H9 (cell line): ENCODE results near the gene PAQR9. TPM values are rescaled to one million over a fixed set of nuclear protein-coding genes. Genes with fewer than 3 reads are reported as not detected.

ENCODE experiments used
- DNase-seq: peaks from one replicate; pipeline ENCODE4 v3.0.0-alpha.2; 2017
- H2AFZ ChIP-seq: one replicate; pipeline ENCODE4 v1.6.1; 2013; ENCODE audit warnings: mild to moderate bottlenecking, low read length, control low read depth, moderate library complexity
- H2AK5ac ChIP-seq: 2 replicates; pipeline ENCODE4 v1.6.1; 2013; ENCODE audit warnings: low read length, control low read depth, mixed read lengths; ENCODE audit not compliant: insufficient read length
- H2BK120ac ChIP-seq: one replicate; pipeline ENCODE4 v1.6.1; 2013; ENCODE audit warnings: low read depth, mild to moderate bottlenecking, low read length, control low read depth, inconsistent platforms; ENCODE audit not compliant: poor library complexity, severe bottlenecking
- H2BK12ac ChIP-seq: 2 replicates; pipeline ENCODE4 v1.6.1; 2013; ENCODE audit warnings: low read length, control low read depth, mixed read lengths, low read depth; ENCODE audit not compliant: insufficient read length
- H2BK15ac ChIP-seq: 2 replicates; pipeline ENCODE4 v1.6.1; 2013; ENCODE audit warnings: low read depth, low read length, control low read depth
- H2BK20ac ChIP-seq: one replicate; pipeline ENCODE4 v1.6.1; 2013; ENCODE audit warnings: low read depth, mild to moderate bottlenecking, low read length, control low read depth, inconsistent platforms; ENCODE audit not compliant: poor library complexity, severe bottlenecking
- H2BK5ac ChIP-seq: 2 replicates; pipeline ENCODE4 v1.6.1; 2013; ENCODE audit warnings: low read length, control low read depth, mixed read lengths; ENCODE audit not compliant: insufficient read length
- H3K14ac ChIP-seq: 2 replicates; pipeline ENCODE4 v1.6.1; 2013; ENCODE audit warnings: low read length, control low read depth; ENCODE audit not compliant: insufficient read depth
- H3K18ac ChIP-seq: 2 replicates; pipeline ENCODE4 v1.6.1; 2013; ENCODE audit warnings: low read depth, mild to moderate bottlenecking, mixed read lengths, low read length, control low read depth; ENCODE audit not compliant: insufficient read length
- H3K23ac ChIP-seq: 2 replicates; pipeline ENCODE4 v1.6.1; 2013; ENCODE audit warnings: low read length, control low read depth, mixed read lengths, low read depth; ENCODE audit not compliant: insufficient read length
- H3K23me2 ChIP-seq: 2 replicates; pipeline ENCODE4 v1.6.1; 2013; ENCODE audit warnings: low read depth, mild to moderate bottlenecking, mixed read lengths, low read length, control low read depth; ENCODE audit not compliant: insufficient read length, poor library complexity, severe bottlenecking
- H3K27ac ChIP-seq: 2 replicates; pipeline ENCODE4 v1.5.1; 2013; ENCODE audit warnings: low read length, control low read depth, mixed read lengths, low read depth; ENCODE audit not compliant: insufficient read length
- H3K27me3 ChIP-seq: 2 replicates; pipeline ENCODE4 v1.6.1; 2013; ENCODE audit warnings: low read length, control low read depth, inconsistent platforms; ENCODE audit not compliant: insufficient read depth
- H3K4ac ChIP-seq: 2 replicates; pipeline ENCODE4 v1.6.1; 2013; ENCODE audit warnings: low read depth, mild to moderate bottlenecking, control low read depth, inconsistent platforms, low read length, moderate library complexity
- H3K4me1 ChIP-seq: 2 replicates; pipeline ENCODE4 v1.6.1; 2013; ENCODE audit warnings: low read length, control low read depth, inconsistent platforms; ENCODE audit not compliant: insufficient read depth
- H3K4me2 ChIP-seq: 2 replicates; pipeline ENCODE4 v1.6.1; 2013; ENCODE audit warnings: low read length, control low read depth, mixed read lengths; ENCODE audit not compliant: insufficient read length, insufficient read depth
- H3K56ac ChIP-seq: 2 replicates; pipeline ENCODE4 v1.6.1; 2013; ENCODE audit warnings: low read depth, mild to moderate bottlenecking, mixed read lengths, low read length, control low read depth; ENCODE audit not compliant: insufficient read length
- H3K79me1 ChIP-seq: 2 replicates; pipeline ENCODE4 v1.6.1; 2013; ENCODE audit warnings: low read depth, mild to moderate bottlenecking, moderate library complexity, low read length, control low read depth, inconsistent platforms; ENCODE audit not compliant: insufficient read depth, poor library complexity, severe bottlenecking
- H3K79me2 ChIP-seq: 2 replicates; pipeline ENCODE4 v1.6.1; 2013; ENCODE audit warnings: low read length, control low read depth, inconsistent platforms; ENCODE audit not compliant: insufficient read depth
- H3K9ac ChIP-seq: 2 replicates; pipeline ENCODE4 v1.6.1; 2013; ENCODE audit warnings: low read length, control low read depth, mixed read lengths; ENCODE audit not compliant: insufficient read length; ENCODE audit errors: extremely low read depth
- H3K9me3 ChIP-seq: one replicate; pipeline ENCODE4 v1.6.1; 2013; ENCODE audit warnings: low read depth, low read length, inconsistent platforms; ENCODE audit not compliant: control insufficient read depth
- H3T11ph ChIP-seq: one replicate; pipeline ENCODE4 v1.6.1; 2013; ENCODE audit warnings: mild to moderate bottlenecking, low read length, control low read depth, inconsistent platforms
- H4K20me1 ChIP-seq: one replicate; pipeline ENCODE4 v1.6.1; 2013; ENCODE audit not compliant: control insufficient read depth, insufficient read length, insufficient read depth
- H4K5ac ChIP-seq: 2 replicates; pipeline ENCODE4 v1.6.1; 2013; ENCODE audit warnings: low read depth, mild to moderate bottlenecking, mixed read lengths, low read length, control low read depth; ENCODE audit not compliant: insufficient read length
- H4K8ac ChIP-seq: replicated peaks from 2 replicates; pipeline ENCODE4 v1.6.1; 2013; ENCODE audit warnings: low read length, control low read depth, mixed read lengths, low read depth; ENCODE audit not compliant: insufficient read length
- H4K91ac ChIP-seq: 2 replicates; pipeline ENCODE4 v1.6.1; 2013; ENCODE audit warnings: low read depth, mild to moderate bottlenecking, moderate library complexity, mixed read lengths, low read length, control low read depth; ENCODE audit not compliant: insufficient read length
- H3K27ac Mint-ChIP-seq, 3 experiments: 2 replicates in 2 of 3; 3 replicates in 1 of 3; pipeline ENCODE4 v1.8.0; 2020 to 2021; ENCODE audit warnings: mixed read lengths in 3 of 3, mild to moderate bottlenecking in 1 of 3, moderate library complexity in 1 of 3
- H3K27me3 Mint-ChIP-seq: 2 replicates; pipeline ENCODE4 v1.8.0; 2021; ENCODE audit warnings: low read depth, mild to moderate bottlenecking, moderate library complexity, mixed read lengths
- H3K36me3 Mint-ChIP-seq, 3 experiments: 2 replicates in 2 of 3; 3 replicates in 1 of 3; pipeline ENCODE4 v1.8.0; 2020 to 2021; ENCODE audit warnings: low read depth in 3 of 3, mixed read lengths in 3 of 3; ENCODE audit not compliant: insufficient read depth in 1 of 3
- H3K4me1 Mint-ChIP-seq, 2 experiments: 2 replicates each; pipeline ENCODE4 v1.8.0; 2020; ENCODE audit warnings: mixed read lengths in 2 of 2
- H3K4me3 Mint-ChIP-seq, 2 experiments: 2 replicates in 1 of 2; 3 replicates in 1 of 2; pipeline ENCODE4 v1.8.0; 2020 to 2021; ENCODE audit warnings: mild to moderate bottlenecking in 2 of 2, mixed read lengths in 2 of 2, moderate library complexity in 1 of 2
- H3K9me3 Mint-ChIP-seq, 2 experiments: 2 replicates in 1 of 2; 3 replicates in 1 of 2; pipeline ENCODE4 v1.8.0; 2020; ENCODE audit warnings: mild to moderate bottlenecking in 2 of 2, mixed read lengths in 2 of 2, moderate library complexity in 1 of 2
- WGBS: extraction: QIAGEN DNeasy Blood & Tissue Kit; methylation state at CpG from one replicate; pipeline ENCODE4 v1.1.7; 2013; ENCODE audit warnings: missing lambda C conversion rate, low lambda C conversion rate, mixed read lengths; ENCODE audit not compliant: insufficient read length; ENCODE audit errors: extremely low coverage; 5-methylcytosine and 5-hydroxymethylcytosine counted together
- total RNA-seq: library from RNA; stranded (reverse); gene quantifications from 2 replicates; pipeline ENCODE4 v1.2.1, GENCODE V29; 2021
- TF ChIP-seq, protein P1 (sequence below): fragments of 200-600 bp; sonication (generic); conservative IDR thresholded peaks from 3 replicates; pipeline ENCODE4 v1.8.0; 2021; ENCODE audit warnings: antibody characterized with exemption, mild to moderate bottlenecking

Gene PAQR9
- total RNA-seq, 1 experiment from 2014 or later: 2.3 TPM

DNA sequence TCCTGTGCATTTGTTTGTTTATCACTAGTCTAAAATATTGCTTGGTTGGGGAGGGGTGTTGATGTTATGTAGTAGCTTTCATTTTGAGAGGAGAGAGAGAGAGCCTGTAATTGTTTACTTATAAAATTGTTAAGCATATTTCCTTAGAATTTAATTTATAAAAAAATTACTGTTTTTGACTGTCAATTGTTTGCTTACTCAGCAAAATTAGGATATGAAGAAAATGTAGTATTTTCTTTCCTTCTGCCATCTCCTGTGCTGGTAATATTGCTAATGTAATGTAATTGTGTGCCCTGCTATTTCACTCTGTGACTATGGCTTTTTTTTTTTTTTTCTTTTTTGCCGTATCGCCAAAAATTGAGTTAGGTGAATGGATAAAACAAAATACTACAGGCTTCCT lies 41.3 kb upstream of the PAQR9 start:
- H3K18ac ChIP-seq: no peak overlapping the region
- no peak overlapping the region for H3K4me2 ChIP-seq
- peaks cover 14% of the 10 kb centered on the region for H3K23me2 ChIP-seq
- DNase-seq: no peak
- no peak overlapping the region for H2BK20ac ChIP-seq
- H2BK120ac ChIP-seq: no peak overlapping the region
- H3K36me3 Mint-ChIP-seq: peaks cover 0 to 3% (median 0%) of the 10 kb centered on the region in 3 experiments; a peak in 5 of 7 replicates
- H3K4me3 Mint-ChIP-seq: peak overlapping the region; percentile 3 to 15; a peak in 2 of 5 replicates
- no peak overlapping the region for H2AFZ ChIP-seq
- no peak overlapping the region for H2BK12ac ChIP-seq
- no peaks in the 10 kb centered on the region for H3K9me3 Mint-ChIP-seq
- no peaks in the 10 kb centered on the region for H3K79me1 ChIP-seq
- no peaks in the 10 kb centered on the region for H3K9me3 ChIP-seq
- H3K56ac ChIP-seq: no peak overlapping the region
- peaks cover 58% of the 10 kb centered on the region; the same call in 1 of the 2 replicates for H3K79me2 ChIP-seq
- no peak overlapping the region for H2BK15ac ChIP-seq
- H3K4ac ChIP-seq: no peak overlapping the region
- no peak overlapping the region for H3K27ac ChIP-seq
- no peak overlapping the region for H2AK5ac ChIP-seq
- no peaks in the 10 kb centered on the region for H3K27me3 ChIP-seq
- H4K8ac ChIP-seq: no peak overlapping the region
- no peak overlapping the region for H3K14ac ChIP-seq
- H3K23ac ChIP-seq: no peak overlapping the region
- no peak overlapping the region for H3K9ac ChIP-seq
- no peaks in the 10 kb centered on the region for H3K4me1 ChIP-seq
- no peak overlapping the region for H4K5ac ChIP-seq
- TF ChIP-seq, protein P1, sequence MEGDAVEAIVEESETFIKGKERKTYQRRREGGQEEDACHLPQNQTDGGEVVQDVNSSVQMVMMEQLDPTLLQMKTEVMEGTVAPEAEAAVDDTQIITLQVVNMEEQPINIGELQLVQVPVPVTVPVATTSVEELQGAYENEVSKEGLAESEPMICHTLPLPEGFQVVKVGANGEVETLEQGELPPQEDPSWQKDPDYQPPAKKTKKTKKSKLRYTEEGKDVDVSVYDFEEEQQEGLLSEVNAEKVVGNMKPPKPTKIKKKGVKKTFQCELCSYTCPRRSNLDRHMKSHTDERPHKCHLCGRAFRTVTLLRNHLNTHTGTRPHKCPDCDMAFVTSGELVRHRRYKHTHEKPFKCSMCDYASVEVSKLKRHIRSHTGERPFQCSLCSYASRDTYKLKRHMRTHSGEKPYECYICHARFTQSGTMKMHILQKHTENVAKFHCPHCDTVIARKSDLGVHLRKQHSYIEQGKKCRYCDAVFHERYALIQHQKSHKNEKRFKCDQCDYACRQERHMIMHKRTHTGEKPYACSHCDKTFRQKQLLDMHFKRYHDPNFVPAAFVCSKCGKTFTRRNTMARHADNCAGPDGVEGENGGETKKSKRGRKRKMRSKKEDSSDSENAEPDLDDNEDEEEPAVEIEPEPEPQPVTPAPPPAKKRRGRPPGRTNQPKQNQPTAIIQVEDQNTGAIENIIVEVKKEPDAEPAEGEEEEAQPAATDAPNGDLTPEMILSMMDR: no peak
- no peak overlapping the region for H2BK5ac ChIP-seq
- H3T11ph ChIP-seq: no peak overlapping the region
- H3K27me3 Mint-ChIP-seq: no peaks in the 10 kb centered on the region
- no peak overlapping the region for H4K91ac ChIP-seq
- WGBS: no CpG with 5 or more reads among the region's 2 CpGs
- H3K4me1 Mint-ChIP-seq: peaks cover 26 to 42% of the 10 kb centered on the region in 2 experiments
- H3K27ac Mint-ChIP-seq: no peak overlapping the region
- H4K20me1 ChIP-seq: no peaks in the 10 kb centered on the region
